Activated CD8-positive, alpha-beta memory T cell treated with anti-CD3 and anti-CD28 coated beads for 36 hours (primary cell): Measurements from ENCODE around the gene ECT2L. TPM values are rescaled to one million over a fixed set of nuclear protein-coding genes. Genes with fewer than 3 reads are reported as not detected.

ENCODE experiments used
- CTCF ChIA-PET: fragments of 350-600 bp; sonication (Branson Sonifier 250); formaldehyde crosslinking; loops from one replicate; lab custom pipeline; 2021; ENCODE audit warnings: antibody characterized with exemption; lab: Charles Lee
- POLR2A ChIA-PET: fragments of 350-600 bp; sonication (Branson Sonifier 250); formaldehyde crosslinking; loops from one replicate; lab custom pipeline; 2021; ENCODE audit warnings: antibody characterized with exemption; lab: Charles Lee
- total RNA-seq, 2 experiments: library from RNA; stranded (reverse); gene quantifications; one replicate each; pipeline ENCODE4 v1.2.3, GENCODE V29; 2021

ECT2L gene
- total RNA-seq, result not detected

- ChIA-PET CTCF (no interaction called here), POLR2A (no interaction called here)
Observed at GRCh38 chr6:138795809-138796603, at the start of gene ECT2L. TSS of gene ECT2L (plus strand) at chr6:138796087. CDS start at chr6:138813275, 17,188 bp downstream.

GRCh38 chr6:138752017-138752416, 43.9 kb upstream of the ECT2L start:
- CTCF ChIA-PET, result no interaction called here
- POLR2A ChIA-PET, result no interaction called here

- ChIA-PET POLR2A (no interaction called here), CTCF (no interaction called here)
Observed at GRCh38 chr6:138757136-138757535, 38.8 kb upstream of the ECT2L start.

GRCh38 chr6:138765896-138766655, 29.8 kb upstream of the ECT2L start:
- POLR2A ChIA-PET, result no interaction called here

GRCh38 chr6:138769102-138769676, 26.7 kb upstream of the ECT2L start:
- POLR2A ChIA-PET, result no interaction called here
- CTCF ChIA-PET, result no interaction called here

More at GRCh38 chr6:138765896-138766655, 29.8 kb upstream of the ECT2L start:
- CTCF ChIA-PET, result interaction anchor here (0.6 to 2.7 kb wide), 6 partner anchors 17 to 336 kb away, joined by 3 to 14 read pairs (median 3); no protein-coding TSS in a partner anchor

- CTCF ChIA-PET, result interaction anchor here (0.9 to 2.8 kb wide), 2 partner anchors 8 to 183 kb away, joined by 4 to 12 read pairs; no protein-coding TSS in a partner anchor
- POLR2A ChIA-PET, result interaction anchor here (1.0 kb wide), 1 partner anchor 215 kb away, joined by 4 read pairs; no protein-coding TSS in a partner anchor
Observed at GRCh38 chr6:138772596-138773176, 23.2 kb upstream of the ECT2L start.

GRCh38 chr6:138773177-138774091, 22.5 kb upstream of the ECT2L start, which contains the start of gene CCDC28A:
TSS of gene CCDC28A (plus strand) at chr6:138773769. CDS start at chr6:138776121, 2,352 bp downstream.
- ChIA-PET POLR2A (interaction anchor here (1.0 kb wide), 1 partner anchor 214 kb away, joined by 4 read pairs; no protein-coding TSS in a partner anchor), CTCF (interaction anchor here (0.9 kb wide), 1 partner anchor 9 kb away, joined by 4 read pairs; no protein-coding TSS in a partner anchor)

GRCh38 chr6:138774370-138774769, 21.5 kb upstream of the ECT2L start:
- ChIA-PET CTCF (no interaction called here), POLR2A (no interaction called here)

GRCh38 chr6:138776659-138777058, 19.2 kb upstream of the ECT2L start:
- ChIA-PET POLR2A (no interaction called here), CTCF (no interaction called here)

- CTCF ChIA-PET, result interaction anchor here (0.7 kb wide), 1 partner anchor 860 kb away, joined by 4 read pairs; no protein-coding TSS in a partner anchor
Observed at GRCh38 chr6:138778331-138778730, 17.6 kb upstream of the ECT2L start.

GRCh38 chr6:138782243-138782642, 13.6 kb upstream of the ECT2L start:
- CTCF ChIA-PET, result no interaction called here
- POLR2A ChIA-PET, result no interaction called here

More at GRCh38 chr6:138778331-138778730, 17.6 kb upstream of the ECT2L start:
- POLR2A ChIA-PET, result no interaction called here

- CTCF ChIA-PET, result no interaction called here
- POLR2A ChIA-PET, result no interaction called here
Observed at GRCh38 chr6:138785079-138785478, 10.8 kb upstream of the ECT2L start.

GRCh38 chr6:138785980-138786379, 9.9 kb upstream of the ECT2L start:
- ChIA-PET CTCF (no interaction called here), POLR2A (no interaction called here)

- POLR2A ChIA-PET, result no interaction called here
- CTCF ChIA-PET, result no interaction called here
Observed at GRCh38 chr6:138787138-138787537, 8.7 kb upstream of the ECT2L start.

- POLR2A ChIA-PET, result no interaction called here
- CTCF ChIA-PET, result no interaction called here
Observed at GRCh38 chr6:138796771-138797170, 884 bp downstream of the ECT2L start.

- ChIA-PET POLR2A (no interaction called here), CTCF (interaction anchor here (0.6 kb wide), 1 partner anchor 523 kb away, joined by 3 read pairs; no protein-coding TSS in a partner anchor)
Observed at GRCh38 chr6:138797806-138798446, 2.0 kb downstream of the ECT2L start.

- POLR2A ChIA-PET, result no interaction called here
- CTCF ChIA-PET, result no interaction called here
Observed at GRCh38 chr6:138800377-138801150, 4.7 kb downstream of the ECT2L start.
